ENCODE results near the gene ERAP2. TPM values are rescaled to one million over a fixed set of nuclear protein-coding genes. Genes with fewer than 3 reads are reported as not detected.

ERAP2 gene
- total and polyA plus RNA-seq, 10 of the 15 experiments (the other 5 are each of a cell fraction or from before 2014, with no cell fraction given), result 4.0 to 28.7 (median 11.7) TPM

DNA sequence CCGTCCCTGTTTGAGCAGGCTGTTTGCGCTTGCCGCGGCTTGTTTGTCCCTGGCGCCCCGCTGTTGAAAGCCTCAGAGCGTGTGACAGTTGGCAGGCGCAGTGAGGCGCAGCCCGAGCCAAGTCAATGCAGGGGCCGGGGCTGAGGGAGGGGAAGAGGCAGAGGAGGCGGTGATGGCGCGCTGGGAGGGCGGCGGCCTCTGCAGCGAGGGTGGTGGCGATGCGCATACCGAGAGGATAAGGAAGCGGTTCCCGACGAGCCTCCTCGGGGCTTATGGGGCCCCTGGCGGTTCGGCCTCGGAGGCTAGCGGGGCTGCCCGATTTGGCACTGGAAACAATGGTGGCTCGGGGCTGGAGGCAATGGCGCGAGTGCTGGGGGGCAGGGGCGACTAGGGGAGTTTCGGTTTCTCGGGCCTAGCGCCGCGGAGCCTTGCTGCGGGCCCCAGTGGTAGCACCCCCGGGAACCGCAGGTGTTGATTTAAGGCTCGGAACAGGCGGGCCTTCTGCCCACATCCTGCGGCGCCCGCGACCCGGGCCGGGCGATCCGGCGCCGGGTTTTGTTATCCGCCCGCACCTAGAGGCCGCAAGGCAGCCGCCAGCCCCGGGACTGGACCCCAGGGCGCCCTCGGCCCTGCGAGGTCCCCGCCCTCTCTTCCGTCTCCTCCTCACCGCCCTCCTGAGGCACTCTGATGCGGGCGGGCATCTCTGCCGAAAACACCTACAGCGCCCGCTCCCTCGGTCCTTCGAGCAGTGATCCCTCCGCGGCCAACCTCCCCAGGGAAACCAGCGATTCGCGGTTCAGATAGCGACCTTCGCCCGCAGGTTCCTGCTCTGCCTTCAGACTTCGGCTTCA is 58.6 kb downstream of the ERAP2 start:
- FAIRE-seq, result no peak
- Histone ChIP-seq H3K4me1 (ENCODE audit: control insufficient read depth, insufficient read depth, low read length) (peaks cover 14% of the 10 kb centered on the region), H2AFZ (ENCODE audit: control insufficient read depth, low read depth, low read length) (peak overlapping the region; percentile 69), H3K36me3 (ENCODE audit: control insufficient read depth in 2 of 2, insufficient read depth in 2 of 2, low read length in 1 of 2) (no peaks in the 10 kb centered on the region), H3K27ac (ENCODE audit: control insufficient read depth, insufficient read depth) (peak overlapping the region; percentile 97), H3K9ac (ENCODE audit: control insufficient read depth, insufficient read depth, low read length) (peak overlapping the region; percentile 93), H3K27me3 (replicated peaks in 1 of 2; ENCODE audit: control insufficient read depth in 2 of 2, insufficient read depth in 2 of 2, low read length in 1 of 2) (no peaks in the 10 kb centered on the region), H3K79me2 (ENCODE audit: control insufficient read depth, insufficient read depth, low read length) (peaks cover 93% of the 10 kb centered on the region), H3K4me2 (ENCODE audit: control insufficient read depth, insufficient read depth) (peak overlapping the region; percentile 88), H4K20me1 (ENCODE audit: control insufficient read depth, insufficient read depth) (no peaks in the 10 kb centered on the region), H3K9me3 (replicated peaks; ENCODE audit: control insufficient read depth, insufficient read depth, low read length) (no peaks in the 10 kb centered on the region), H3K4me3 (peak overlapping the region; percentile 94)
- intact Hi-C loops (cut with micrococcal nuclease; ENCODE audit: unreplicated experiment), result loop anchor here (1.0 to 5.0 kb wide), 7 partner anchors 14 to 1992 kb away; partner anchors contain the start of gene CHD1
- POLR2A ChIA-PET, result interaction anchor here (1.1 to 7.5 kb wide), 3 partner anchors 13 to 66 kb away, joined by 3 to 65 read pairs (median 12); no protein-coding TSS in a partner anchor
- SMC1A ChIA-PET (ENCODE audit: uncharacterized antibody, unreplicated experiment), result interaction anchor here (4.0 kb wide), 1 partner anchor 25 kb away, joined by 65 read pairs; no protein-coding TSS in a partner anchor
- BruUV-seq (replicated peaks), result no TSS peak
- in situ Hi-C loops (cut with MboI), result no loop called here
- RAD21 ChIA-PET (ENCODE audit: unreplicated experiment), result interaction anchor here (1.1 to 3.2 kb wide), 3 partner anchors 24 to 56 kb away, joined by 3 to 31 read pairs (median 8); no protein-coding TSS in a partner anchor
- peak; percentile 86 for DNase-seq (ENCODE audit: low read depth, low spot score)
- peak; percentile 77 for ATAC-seq
- under 1% methylated on average over 70 of the region's 80 CpGs for WGBS (ENCODE audit: insufficient coverage, insufficient replicate concordance, low lambda C conversion rate, missing lambda C conversion rate)
- CTCF ChIA-PET, result interaction anchor here (1.5 to 4.1 kb wide), 2 partner anchors 38 to 65 kb away, joined by 13 to 23 read pairs; no protein-coding TSS in a partner anchor
- TF ChIP-seq MEF2A (IDR thresholded peaks at IDR 0.05; ENCODE audit: insufficient read depth, low read depth, low read length), result peak; percentile 69; the same call in 1 of the 2 replicates
- TF ChIP-seq TBL1XR1 (IDR thresholded peaks at IDR 0.05; ENCODE audit: low read depth, low read length), result peak; percentile 29; the same call in 1 of the 2 replicates
- no peak for TF ChIP-seq NFXL1 (IDR thresholded peaks at IDR 0.05; ENCODE audit: borderline replicate concordance)
- TF ChIP-seq KAT2A (conservative IDR thresholded peaks at IDR 0.05; ENCODE audit: control insufficient read depth, low read depth, low read length), result no peak
- TF ChIP-seq SUPT20H (IDR thresholded peaks at IDR 0.05; ENCODE audit: borderline replicate concordance, control insufficient read depth, low read depth, low read length), result no peak
- TF ChIP-seq, protein P1, sequence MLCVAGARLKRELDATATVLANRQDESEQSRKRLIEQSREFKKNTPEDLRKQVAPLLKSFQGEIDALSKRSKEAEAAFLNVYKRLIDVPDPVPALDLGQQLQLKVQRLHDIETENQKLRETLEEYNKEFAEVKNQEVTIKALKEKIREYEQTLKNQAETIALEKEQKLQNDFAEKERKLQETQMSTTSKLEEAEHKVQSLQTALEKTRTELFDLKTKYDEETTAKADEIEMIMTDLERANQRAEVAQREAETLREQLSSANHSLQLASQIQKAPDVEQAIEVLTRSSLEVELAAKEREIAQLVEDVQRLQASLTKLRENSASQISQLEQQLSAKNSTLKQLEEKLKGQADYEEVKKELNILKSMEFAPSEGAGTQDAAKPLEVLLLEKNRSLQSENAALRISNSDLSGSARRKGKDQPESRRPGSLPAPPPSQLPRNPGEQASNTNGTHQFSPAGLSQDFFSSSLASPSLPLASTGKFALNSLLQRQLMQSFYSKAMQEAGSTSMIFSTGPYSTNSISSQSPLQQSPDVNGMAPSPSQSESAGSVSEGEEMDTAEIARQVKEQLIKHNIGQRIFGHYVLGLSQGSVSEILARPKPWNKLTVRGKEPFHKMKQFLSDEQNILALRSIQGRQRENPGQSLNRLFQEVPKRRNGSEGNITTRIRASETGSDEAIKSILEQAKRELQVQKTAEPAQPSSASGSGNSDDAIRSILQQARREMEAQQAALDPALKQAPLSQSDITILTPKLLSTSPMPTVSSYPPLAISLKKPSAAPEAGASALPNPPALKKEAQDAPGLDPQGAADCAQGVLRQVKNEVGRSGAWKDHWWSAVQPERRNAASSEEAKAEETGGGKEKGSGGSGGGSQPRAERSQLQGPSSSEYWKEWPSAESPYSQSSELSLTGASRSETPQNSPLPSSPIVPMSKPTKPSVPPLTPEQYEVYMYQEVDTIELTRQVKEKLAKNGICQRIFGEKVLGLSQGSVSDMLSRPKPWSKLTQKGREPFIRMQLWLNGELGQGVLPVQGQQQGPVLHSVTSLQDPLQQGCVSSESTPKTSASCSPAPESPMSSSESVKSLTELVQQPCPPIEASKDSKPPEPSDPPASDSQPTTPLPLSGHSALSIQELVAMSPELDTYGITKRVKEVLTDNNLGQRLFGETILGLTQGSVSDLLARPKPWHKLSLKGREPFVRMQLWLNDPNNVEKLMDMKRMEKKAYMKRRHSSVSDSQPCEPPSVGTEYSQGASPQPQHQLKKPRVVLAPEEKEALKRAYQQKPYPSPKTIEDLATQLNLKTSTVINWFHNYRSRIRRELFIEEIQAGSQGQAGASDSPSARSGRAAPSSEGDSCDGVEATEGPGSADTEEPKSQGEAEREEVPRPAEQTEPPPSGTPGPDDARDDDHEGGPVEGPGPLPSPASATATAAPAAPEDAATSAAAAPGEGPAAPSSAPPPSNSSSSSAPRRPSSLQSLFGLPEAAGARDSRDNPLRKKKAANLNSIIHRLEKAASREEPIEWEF (IDR thresholded peaks at IDR 0.05; ENCODE audit: insufficient replicate concordance, low read depth, low read length), result no peak
- TF ChIP-seq PAX8 (IDR thresholded peaks at IDR 0.05), result no peak
- peak; percentile 81; the same call in 1 of the 2 replicates for TF ChIP-seq MXI1 (IDR thresholded peaks at IDR 0.05; ENCODE audit: low read depth, low read length)
- no peak for TF ChIP-seq CBX3 (IDR thresholded peaks at IDR 0.05; ENCODE audit: borderline replicate concordance, low read depth)
- TF ChIP-seq SPI1 (IDR thresholded peaks at IDR 0.05; ENCODE audit: borderline replicate concordance, insufficient read depth, low read depth, low read length), result 0 out of 2 replicates have a peak, but pooled peaks have one; percentile 8
- TF ChIP-seq, protein P2, sequence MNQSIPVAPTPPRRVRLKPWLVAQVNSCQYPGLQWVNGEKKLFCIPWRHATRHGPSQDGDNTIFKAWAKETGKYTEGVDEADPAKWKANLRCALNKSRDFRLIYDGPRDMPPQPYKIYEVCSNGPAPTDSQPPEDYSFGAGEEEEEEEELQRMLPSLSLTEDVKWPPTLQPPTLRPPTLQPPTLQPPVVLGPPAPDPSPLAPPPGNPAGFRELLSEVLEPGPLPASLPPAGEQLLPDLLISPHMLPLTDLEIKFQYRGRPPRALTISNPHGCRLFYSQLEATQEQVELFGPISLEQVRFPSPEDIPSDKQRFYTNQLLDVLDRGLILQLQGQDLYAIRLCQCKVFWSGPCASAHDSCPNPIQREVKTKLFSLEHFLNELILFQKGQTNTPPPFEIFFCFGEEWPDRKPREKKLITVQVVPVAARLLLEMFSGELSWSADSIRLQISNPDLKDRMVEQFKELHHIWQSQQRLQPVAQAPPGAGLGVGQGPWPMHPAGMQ (IDR thresholded peaks at IDR 0.05; ENCODE audit: borderline replicate concordance), result peak; percentile 68

All from GM12878 (cell line).